ENCODE results near the gene RPL32. TPM values are rescaled to one million over a fixed set of nuclear protein-coding genes. Genes with fewer than 3 reads are reported as not detected.
A peak's percentile ranks its signal among the peaks of the same experiment; 100 is the strongest.

The RPL32 gene
- total RNA-seq, 1 donor from 2014 or later = 1,191 TPM

DNA sequence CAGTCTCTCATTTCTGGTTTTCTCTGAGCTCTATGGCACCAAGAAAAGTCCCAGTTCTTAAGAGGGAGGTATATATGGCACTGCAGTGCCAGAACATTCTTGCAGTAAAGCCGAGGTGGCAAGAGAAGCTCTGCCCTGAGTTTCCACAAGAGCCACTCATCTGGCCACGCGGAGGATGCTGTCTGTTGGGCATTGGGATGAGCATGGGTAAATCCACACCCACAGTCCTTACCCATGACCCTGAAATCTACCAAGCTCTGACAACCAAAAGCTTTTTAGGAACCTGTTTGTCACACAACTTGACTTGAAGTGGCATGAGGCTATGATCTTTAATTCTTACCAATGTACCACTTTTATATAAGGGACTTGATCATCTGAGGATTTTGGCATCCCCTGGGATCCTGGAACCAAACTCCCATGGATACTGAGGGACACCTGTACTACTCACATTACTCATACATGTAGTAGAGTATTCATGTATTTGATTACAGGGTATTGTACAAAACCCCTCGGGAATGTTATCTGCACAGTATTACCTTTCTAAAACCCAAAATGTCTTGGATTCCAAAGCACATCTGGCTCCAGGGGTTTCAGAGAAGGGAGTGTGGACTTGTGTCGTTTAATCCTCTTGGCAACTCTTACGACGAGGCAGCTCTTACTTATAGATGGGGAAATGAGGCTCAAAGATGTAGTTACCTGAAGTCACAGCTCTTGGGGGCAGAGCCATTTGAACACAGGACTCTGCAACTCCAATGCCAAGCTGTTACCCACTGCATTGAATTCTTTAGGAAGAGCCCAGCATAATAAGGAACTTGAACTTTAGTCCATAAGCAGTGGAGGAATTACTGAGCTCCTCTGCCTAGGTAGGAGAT lies 8.8 kb downstream of the RPL32 start:
- H3K9me3 ChIP-seq = no peaks in the 10 kb centered on the region
- H3K36me3 ChIP-seq = peaks cover 69% of the 10 kb centered on the region
- TF ChIP-seq, protein P1, sequence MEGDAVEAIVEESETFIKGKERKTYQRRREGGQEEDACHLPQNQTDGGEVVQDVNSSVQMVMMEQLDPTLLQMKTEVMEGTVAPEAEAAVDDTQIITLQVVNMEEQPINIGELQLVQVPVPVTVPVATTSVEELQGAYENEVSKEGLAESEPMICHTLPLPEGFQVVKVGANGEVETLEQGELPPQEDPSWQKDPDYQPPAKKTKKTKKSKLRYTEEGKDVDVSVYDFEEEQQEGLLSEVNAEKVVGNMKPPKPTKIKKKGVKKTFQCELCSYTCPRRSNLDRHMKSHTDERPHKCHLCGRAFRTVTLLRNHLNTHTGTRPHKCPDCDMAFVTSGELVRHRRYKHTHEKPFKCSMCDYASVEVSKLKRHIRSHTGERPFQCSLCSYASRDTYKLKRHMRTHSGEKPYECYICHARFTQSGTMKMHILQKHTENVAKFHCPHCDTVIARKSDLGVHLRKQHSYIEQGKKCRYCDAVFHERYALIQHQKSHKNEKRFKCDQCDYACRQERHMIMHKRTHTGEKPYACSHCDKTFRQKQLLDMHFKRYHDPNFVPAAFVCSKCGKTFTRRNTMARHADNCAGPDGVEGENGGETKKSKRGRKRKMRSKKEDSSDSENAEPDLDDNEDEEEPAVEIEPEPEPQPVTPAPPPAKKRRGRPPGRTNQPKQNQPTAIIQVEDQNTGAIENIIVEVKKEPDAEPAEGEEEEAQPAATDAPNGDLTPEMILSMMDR (IDR thresholded peaks at IDR 0.05) = no peak
- H3K27me3 ChIP-seq = no peaks in the 10 kb centered on the region
- intact Hi-C loops (cut with DNase I) = no loop called here
- no peak overlapping the region for H3K4me3 ChIP-seq
- peak; percentile 5 for ATAC-seq
- no peak for DNase-seq
- H3K4me1 ChIP-seq = no peaks in the 10 kb centered on the region
- H3K27ac ChIP-seq = no peak overlapping the region

DNA sequence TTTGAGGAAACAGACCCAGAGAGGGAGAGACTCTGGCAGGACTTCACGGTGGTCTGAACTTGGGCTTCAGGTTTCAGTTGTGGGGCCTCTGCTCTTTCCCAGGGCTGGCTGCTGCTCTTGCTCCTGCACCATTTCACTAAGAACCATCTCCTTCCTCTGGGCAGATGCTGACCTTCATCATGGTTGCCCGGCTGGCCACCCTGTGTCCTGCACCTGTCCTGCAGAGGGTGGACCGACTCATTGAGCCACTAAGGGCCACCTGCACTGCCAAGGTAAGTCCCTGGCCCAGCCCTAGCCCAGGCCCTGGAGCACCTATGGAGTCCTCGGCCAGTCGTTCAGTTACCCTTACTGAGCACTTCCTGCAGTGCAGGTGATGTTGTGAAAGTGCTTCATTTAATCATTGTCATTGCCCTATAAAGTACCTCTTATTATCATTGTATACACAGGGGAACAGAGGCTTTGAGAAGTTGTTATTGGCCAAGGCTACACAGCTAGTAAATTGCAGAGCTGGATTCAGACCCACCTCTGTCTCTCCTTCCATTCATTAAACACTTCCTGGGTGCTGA lies 10.0 kb downstream of the RPL32 start:
- intact Hi-C loops (cut with DNase I) = no loop called here
- Histone ChIP-seq H3K4me1 (no peaks in the 10 kb centered on the region), H3K4me3 (no peak overlapping the region), H3K9me3 (no peaks in the 10 kb centered on the region), H3K36me3 (peaks cover 57% of the 10 kb centered on the region), H3K27me3 (no peaks in the 10 kb centered on the region), H3K27ac (no peak overlapping the region)
- ATAC-seq (no peak), DNase-seq (peak; percentile 40)
- TF ChIP-seq, protein P1 (IDR thresholded peaks at IDR 0.05) = no peak

DNA sequence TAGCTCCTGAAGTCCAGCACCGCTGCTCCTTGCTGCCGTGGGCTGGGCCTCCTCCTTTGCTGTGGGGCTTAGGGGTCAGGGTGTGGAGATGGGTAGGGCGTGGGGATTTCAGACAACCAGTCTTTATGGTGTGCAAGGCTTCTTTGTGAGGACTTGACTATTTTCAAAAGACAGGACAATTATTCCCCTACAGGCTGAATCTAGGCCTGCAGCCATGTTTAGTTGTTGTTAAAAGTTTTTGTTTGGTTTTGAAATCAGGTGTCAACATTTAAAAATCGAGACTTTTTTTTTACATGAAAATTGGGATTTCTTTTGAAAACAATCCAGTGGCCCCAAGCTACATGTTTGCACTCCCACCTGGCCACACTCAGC lies 10.6 kb downstream of the RPL32 start:
- Histone ChIP-seq H3K4me3 (no peak overlapping the region), H3K9me3 (no peaks in the 10 kb centered on the region), H3K36me3 (peaks cover 51% of the 10 kb centered on the region), H3K4me1 (no peaks in the 10 kb centered on the region), H3K27me3 (no peaks in the 10 kb centered on the region), H3K27ac (no peak overlapping the region)
- no peak for ATAC-seq
- DNase-seq = no peak
- intact Hi-C loops (cut with DNase I) = no loop called here
- TF ChIP-seq, protein P1 (IDR thresholded peaks at IDR 0.05) = no peak

DNA sequence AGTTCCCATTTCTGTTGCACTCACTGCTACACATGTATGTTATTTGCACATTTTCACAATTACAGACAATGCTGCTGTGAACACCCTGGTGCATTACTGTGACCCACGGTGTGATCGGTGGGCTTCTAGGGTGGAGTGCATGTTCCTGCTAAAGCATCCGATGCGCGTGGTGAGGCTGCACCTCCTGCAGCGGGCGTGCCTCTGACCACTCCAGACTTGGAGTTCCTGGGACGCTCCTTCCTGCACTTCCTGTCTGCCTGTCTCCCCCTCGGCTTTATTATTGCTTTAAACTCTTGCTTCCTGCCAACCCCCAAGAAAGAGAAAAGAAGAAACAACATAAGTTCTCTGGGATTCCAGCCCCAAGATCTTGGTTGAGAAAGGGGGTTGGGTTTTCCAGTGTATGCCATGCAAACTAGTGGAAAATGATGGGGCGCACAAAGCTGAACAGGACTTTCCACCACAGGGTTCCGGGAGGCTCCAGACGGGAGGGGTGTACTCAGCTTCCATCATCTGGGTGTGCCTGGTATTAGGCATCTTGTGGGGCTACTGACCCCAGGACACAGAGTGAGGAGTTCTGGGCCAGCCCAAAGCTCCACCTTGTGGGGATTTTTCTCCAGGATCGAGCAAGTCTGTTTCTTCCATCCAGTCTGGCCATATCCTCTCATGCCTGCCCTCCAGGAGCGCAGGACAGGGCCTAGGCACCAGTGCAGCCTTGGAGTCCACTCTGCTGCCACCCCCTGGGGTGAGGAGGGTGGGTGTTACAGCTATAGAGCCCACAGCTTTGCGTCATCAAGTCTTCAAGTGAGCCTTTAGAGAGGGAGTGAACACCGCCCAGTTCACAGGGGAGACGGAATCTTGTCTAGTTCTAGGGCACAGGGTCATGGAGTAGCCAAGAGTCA lies 11.2 kb downstream of the RPL32 start:
- H3K36me3 ChIP-seq = peaks cover 44% of the 10 kb centered on the region
- no peak for ATAC-seq

DNA sequence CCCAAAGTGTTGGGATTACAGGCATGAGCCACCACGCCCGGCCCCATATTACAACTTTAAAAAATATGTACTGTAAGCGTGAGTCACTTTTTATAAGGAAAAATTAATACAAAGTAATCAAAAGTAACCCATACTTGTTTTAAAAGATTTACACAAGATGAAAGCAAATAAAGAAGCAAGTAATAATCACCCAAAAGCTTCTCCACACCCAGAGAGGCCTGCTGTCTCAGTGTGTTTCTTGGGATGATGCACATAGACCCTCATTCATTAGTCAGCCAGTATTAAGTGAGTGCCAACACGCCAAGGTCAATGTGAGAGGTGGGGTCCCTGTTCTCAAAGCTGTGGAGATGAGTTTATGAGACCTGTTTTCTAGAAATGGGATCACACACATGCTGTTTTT lies 12.0 kb downstream of the RPL32 start:
- Histone ChIP-seq H3K4me1 (no peaks in the 10 kb centered on the region), H3K4me3 (no peak overlapping the region), H3K9me3 (no peaks in the 10 kb centered on the region), H3K27me3 (no peaks in the 10 kb centered on the region), H3K27ac (no peak overlapping the region), H3K36me3 (peaks cover 37% of the 10 kb centered on the region)
- TF ChIP-seq, protein P1 (IDR thresholded peaks at IDR 0.05) = no peak
- ATAC-seq (no peak), DNase-seq (no peak)
- intact Hi-C loops (cut with DNase I) = no loop called here

More for the DNA sequence above, 11.2 kb downstream of the RPL32 start:
- DNase-seq = no peak
- Histone ChIP-seq H3K4me1 (no peaks in the 10 kb centered on the region), H3K9me3 (no peaks in the 10 kb centered on the region), H3K4me3 (no peak overlapping the region), H3K27me3 (no peaks in the 10 kb centered on the region), H3K27ac (no peak overlapping the region)
- intact Hi-C loops (cut with DNase I) = no loop called here
- TF ChIP-seq, protein P1 (IDR thresholded peaks at IDR 0.05) = no peak

Measured in upper lobe of right lung (tissue), 1 donor.